A549 (cell line): ENCODE data around the gene LRRC8E.

ENCODE experiments used
- CBX8 ChIP-seq: fragments of 200-600 bp; sonication (generic); IDR thresholded peaks from 2 replicates; pipeline ENCODE4 v1.6.1; 2016
- CEBPB ChIP-seq, 2 experiments: fragments of >200 bp in 1 of 2; sonication (Bioruptor Twin) in 1 of 2; formaldehyde crosslinking in 1 of 2; IDR thresholded peaks; 2 replicates each; pipeline ENCODE4 v1.6.1; 2012 to 2016
- CHD2 ChIP-seq: fragments of 150-350 bp; IDR thresholded peaks from 2 replicates; pipeline ENCODE4 v1.6.1; 2014; ENCODE audit warnings: low read length; ENCODE audit not compliant: partially characterized antibody
- EHMT2 ChIP-seq: fragments of 200-600 bp; sonication (generic); IDR thresholded peaks from 2 replicates; pipeline ENCODE4 v1.6.1; 2016; ENCODE audit warnings: antibody characterized with exemption, low read depth, mild to moderate bottlenecking, moderate library complexity
- KDM5A ChIP-seq: fragments of 200-600 bp; sonication (generic); IDR thresholded peaks from 2 replicates; pipeline ENCODE4 v1.6.1; 2016; ENCODE audit warnings: antibody characterized with exemption, mild to moderate bottlenecking
- MAFK ChIP-seq: fragments of 450-650 bp; IDR thresholded peaks from 2 replicates; pipeline ENCODE4 v1.6.1; 2014; ENCODE audit not compliant: partially characterized antibody
- NR3C1 ChIP-seq: fragments of >200 bp; sonication (Bioruptor Twin); formaldehyde crosslinking; IDR thresholded peaks from 3 replicates; pipeline ENCODE4 v1.6.1; 2017
- PHF8 ChIP-seq: fragments of 200-600 bp; sonication (generic); IDR thresholded peaks from 2 replicates; pipeline ENCODE4 v1.6.1; 2016; ENCODE audit warnings: low read depth, mild to moderate bottlenecking, antibody characterized with exemption, moderate library complexity, borderline replicate concordance
- POLR2A ChIP-seq: IDR thresholded peaks from 2 replicates; pipeline ENCODE4 v1.6.1; 2012; ENCODE audit warnings: mild to moderate bottlenecking, low read length
- RCOR1 ChIP-seq: fragments of 150-350 bp; IDR thresholded peaks from 2 replicates; pipeline ENCODE4 v1.6.1; 2014; ENCODE audit warnings: antibody characterized with exemption, low read length, low read depth
- SREBF2 ChIP-seq: fragments of 450-650 bp; IDR thresholded peaks from 2 replicates; pipeline ENCODE4 v1.6.1; 2014; ENCODE audit warnings: mild to moderate bottlenecking, moderate library complexity
- TF ChIP-seq, protein P1 (sequence below): fragments of >200 bp; sonication (Bioruptor Twin); formaldehyde crosslinking; IDR thresholded peaks from 3 replicates; pipeline ENCODE4 v1.5.1; 2016
- TF ChIP-seq, protein P2 (sequence below): IDR thresholded peaks from 2 replicates; pipeline ENCODE4 v1.6.1; 2012
- TF ChIP-seq, protein P3 (sequence below): fragments of 450-650 bp; IDR thresholded peaks from 2 replicates; pipeline ENCODE4 v1.6.1; 2014; ENCODE audit warnings: antibody characterized with exemption

DNA sequence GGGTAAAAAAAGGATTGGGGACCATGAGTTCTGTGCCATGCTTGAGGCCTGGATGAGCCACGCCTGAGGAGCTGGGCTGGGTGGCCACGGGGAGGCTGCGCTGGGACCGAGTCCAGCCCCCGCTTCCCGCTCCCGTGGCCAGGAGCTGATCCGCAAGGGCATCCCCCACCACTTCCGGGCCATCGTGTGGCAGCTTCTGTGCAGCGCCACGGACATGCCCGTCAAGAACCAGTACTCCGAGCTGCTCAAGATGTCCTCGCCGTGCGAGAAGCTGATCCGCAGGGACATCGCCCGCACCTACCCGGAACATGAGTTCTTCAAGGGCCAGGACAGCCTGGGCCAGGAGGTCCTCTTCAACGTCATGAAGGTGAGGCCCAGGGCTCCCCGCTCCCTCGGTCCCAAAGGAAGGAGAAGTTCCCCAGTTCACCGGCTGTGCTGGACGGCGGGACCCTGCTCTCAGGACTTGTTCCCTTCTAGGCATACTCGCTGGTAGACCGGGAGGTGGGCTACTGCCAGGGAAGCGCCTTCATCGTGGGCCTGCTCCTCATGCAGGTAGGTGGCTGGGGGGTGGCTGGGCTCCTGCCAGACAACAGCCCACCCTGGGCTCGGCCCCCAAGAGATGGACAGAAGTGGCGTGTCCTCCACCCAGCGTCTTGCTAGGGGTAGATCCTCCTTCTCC, 39.4 kb upstream of the LRRC8E start:
- TF ChIP-seq, protein P1, sequence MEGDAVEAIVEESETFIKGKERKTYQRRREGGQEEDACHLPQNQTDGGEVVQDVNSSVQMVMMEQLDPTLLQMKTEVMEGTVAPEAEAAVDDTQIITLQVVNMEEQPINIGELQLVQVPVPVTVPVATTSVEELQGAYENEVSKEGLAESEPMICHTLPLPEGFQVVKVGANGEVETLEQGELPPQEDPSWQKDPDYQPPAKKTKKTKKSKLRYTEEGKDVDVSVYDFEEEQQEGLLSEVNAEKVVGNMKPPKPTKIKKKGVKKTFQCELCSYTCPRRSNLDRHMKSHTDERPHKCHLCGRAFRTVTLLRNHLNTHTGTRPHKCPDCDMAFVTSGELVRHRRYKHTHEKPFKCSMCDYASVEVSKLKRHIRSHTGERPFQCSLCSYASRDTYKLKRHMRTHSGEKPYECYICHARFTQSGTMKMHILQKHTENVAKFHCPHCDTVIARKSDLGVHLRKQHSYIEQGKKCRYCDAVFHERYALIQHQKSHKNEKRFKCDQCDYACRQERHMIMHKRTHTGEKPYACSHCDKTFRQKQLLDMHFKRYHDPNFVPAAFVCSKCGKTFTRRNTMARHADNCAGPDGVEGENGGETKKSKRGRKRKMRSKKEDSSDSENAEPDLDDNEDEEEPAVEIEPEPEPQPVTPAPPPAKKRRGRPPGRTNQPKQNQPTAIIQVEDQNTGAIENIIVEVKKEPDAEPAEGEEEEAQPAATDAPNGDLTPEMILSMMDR, result no peak
- TF ChIP-seq EHMT2 (no peak), MAFK (no peak), POLR2A (no peak), PHF8 (no peak), KDM5A (no peak), RCOR1 (no peak), CEBPB (IDR thresholded peaks at IDR 0.05) (no peak), CBX8 (no peak), CHD2 (no peak), SREBF2 (no peak), NR3C1 (no peak)
- TF ChIP-seq, protein P2, sequence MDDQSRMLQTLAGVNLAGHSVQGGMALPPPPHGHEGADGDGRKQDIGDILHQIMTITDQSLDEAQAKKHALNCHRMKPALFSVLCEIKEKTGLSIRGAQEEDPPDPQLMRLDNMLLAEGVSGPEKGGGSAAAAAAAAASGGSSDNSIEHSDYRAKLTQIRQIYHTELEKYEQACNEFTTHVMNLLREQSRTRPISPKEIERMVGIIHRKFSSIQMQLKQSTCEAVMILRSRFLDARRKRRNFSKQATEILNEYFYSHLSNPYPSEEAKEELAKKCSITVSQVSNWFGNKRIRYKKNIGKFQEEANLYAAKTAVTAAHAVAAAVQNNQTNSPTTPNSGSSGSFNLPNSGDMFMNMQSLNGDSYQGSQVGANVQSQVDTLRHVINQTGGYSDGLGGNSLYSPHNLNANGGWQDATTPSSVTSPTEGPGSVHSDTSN, result no peak
- TF ChIP-seq, protein P3, sequence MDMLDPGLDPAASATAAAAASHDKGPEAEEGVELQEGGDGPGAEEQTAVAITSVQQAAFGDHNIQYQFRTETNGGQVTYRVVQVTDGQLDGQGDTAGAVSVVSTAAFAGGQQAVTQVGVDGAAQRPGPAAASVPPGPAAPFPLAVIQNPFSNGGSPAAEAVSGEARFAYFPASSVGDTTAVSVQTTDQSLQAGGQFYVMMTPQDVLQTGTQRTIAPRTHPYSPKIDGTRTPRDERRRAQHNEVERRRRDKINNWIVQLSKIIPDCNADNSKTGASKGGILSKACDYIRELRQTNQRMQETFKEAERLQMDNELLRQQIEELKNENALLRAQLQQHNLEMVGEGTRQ, result no peak
